ENCODE measurements around the gene DCST2. TPM values are rescaled to one million over a fixed set of nuclear protein-coding genes. Genes with fewer than 3 reads are reported as not detected.
A peak's percentile ranks its signal among the peaks of the same experiment; 100 is the strongest.

The DCST2 gene
- polyA plus RNA-seq, 1 donor: 4.1 TPM

GRCh38 chr1:155015527-155016230 is 17.9 kb downstream of the DCST2 start:
- peaks cover 61% of the 10 kb centered on the region for H3K4me1 ChIP-seq (ENCODE audit: control insufficient read depth, insufficient read depth, low read length)
- no peak for DNase-seq
- no peak overlapping the region for H3K27ac ChIP-seq (ENCODE audit: low read length)
- no peak overlapping the region for H3K4me3 ChIP-seq (ENCODE audit: low read length)
- H3K36me3 ChIP-seq (ENCODE audit: control insufficient read depth, insufficient read depth, low read length): peaks cover 52% of the 10 kb centered on the region
- no CpG with 5 or more reads among the region's 16 CpGs for WGBS (ENCODE audit: insufficient coverage, low lambda C conversion rate)
- H3K27me3 ChIP-seq (ENCODE audit: control insufficient read depth, insufficient read depth, low read length): no peaks in the 10 kb centered on the region
- H3K9me3 ChIP-seq (ENCODE audit: control insufficient read depth, low read depth, low read length): no peaks in the 10 kb centered on the region

DNA sequence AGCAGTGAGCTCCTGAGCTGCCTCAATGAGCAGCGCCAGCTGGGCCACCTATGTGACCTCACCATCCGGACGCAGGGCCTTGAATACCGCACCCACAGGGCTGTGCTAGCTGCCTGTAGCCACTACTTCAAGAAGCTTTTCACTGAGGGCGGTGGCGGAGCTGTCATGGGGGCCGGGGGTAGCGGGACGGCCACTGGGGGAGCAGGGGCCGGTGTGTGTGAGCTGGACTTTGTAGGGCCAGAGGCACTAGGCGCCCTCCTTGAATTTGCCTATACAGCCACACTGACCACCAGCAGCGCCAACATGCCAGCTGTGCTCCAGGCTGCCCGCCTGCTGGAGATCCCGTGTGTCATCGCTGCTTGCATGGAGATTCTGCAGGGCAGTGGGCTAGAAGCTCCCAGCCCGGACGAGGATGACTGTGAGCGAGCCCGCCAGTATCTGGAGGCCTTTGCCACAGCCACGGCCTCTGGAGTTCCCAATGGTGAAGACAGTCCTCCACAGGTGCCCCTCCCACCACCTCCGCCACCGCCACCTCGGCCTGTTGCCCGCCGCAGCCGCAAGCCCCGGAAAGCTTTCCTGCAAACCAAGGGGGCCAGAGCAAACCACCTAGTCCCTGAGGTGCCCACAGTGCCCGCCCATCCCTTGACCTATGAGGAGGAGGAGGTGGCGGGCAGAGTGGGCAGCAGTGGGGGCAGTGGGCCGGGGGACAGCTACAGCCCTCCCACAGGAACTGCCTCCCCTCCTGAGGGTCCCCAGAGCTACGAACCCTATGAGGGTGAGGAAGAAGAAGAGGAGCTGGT is 18.7 kb downstream of the DCST2 start:
- Histone ChIP-seq H3K36me3 (ENCODE audit: control insufficient read depth, insufficient read depth, low read length) (peaks cover 54% of the 10 kb centered on the region), H3K27ac (ENCODE audit: low read length) (no peak overlapping the region)

DNA sequence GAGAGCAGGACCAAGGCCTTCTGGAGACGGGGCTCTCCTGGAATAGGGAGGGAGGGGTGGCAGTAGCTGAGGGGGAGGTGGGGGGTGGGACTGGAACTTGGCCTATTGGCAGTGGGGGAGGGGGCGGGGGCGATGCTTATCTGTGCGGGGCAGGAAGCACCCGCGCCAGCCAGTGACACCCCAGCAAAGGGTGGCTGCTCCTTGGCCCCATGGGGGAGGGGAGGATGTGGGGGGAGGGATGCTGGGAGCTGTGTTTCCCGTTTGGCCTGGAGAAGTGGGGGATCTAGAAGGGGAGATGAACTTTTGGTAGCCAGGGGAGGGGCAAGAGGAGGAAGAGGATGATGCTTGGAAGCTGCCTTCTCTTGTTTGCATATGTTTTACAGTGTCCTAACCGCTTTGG is 19.9 kb downstream of the DCST2 start:
- H3K36me3 ChIP-seq (ENCODE audit: control insufficient read depth, insufficient read depth, low read length): peaks cover 54% of the 10 kb centered on the region
- no peaks in the 10 kb centered on the region for H3K27me3 ChIP-seq (ENCODE audit: control insufficient read depth, insufficient read depth, low read length)
- no peak for DNase-seq
- WGBS (ENCODE audit: insufficient coverage, low lambda C conversion rate): no CpG with 5 or more reads among the region's 8 CpGs
- H3K4me1 ChIP-seq (ENCODE audit: control insufficient read depth, insufficient read depth, low read length): peaks cover 76% of the 10 kb centered on the region
- no peak overlapping the region for H3K4me3 ChIP-seq (ENCODE audit: low read length)
- peak overlapping the region; percentile 18 for H3K27ac ChIP-seq (ENCODE audit: low read length)
- no peaks in the 10 kb centered on the region for H3K9me3 ChIP-seq (ENCODE audit: control insufficient read depth, low read depth, low read length)

More for the DNA sequence above, 18.7 kb downstream of the DCST2 start:
- WGBS (ENCODE audit: insufficient coverage, low lambda C conversion rate): no CpG with 5 or more reads among the region's 31 CpGs
- no peak for DNase-seq
- H3K4me3 ChIP-seq (ENCODE audit: low read length): no peak overlapping the region
- H3K4me1 ChIP-seq (ENCODE audit: control insufficient read depth, insufficient read depth, low read length): peaks cover 69% of the 10 kb centered on the region
- H3K9me3 ChIP-seq (ENCODE audit: control insufficient read depth, low read depth, low read length): no peaks in the 10 kb centered on the region
- H3K27me3 ChIP-seq (ENCODE audit: control insufficient read depth, insufficient read depth, low read length): no peaks in the 10 kb centered on the region

- peak overlapping the region; percentile 56 for H3K27ac ChIP-seq (ENCODE audit: low read length)
- H3K36me3 ChIP-seq (ENCODE audit: control insufficient read depth, insufficient read depth, low read length): peaks cover 54% of the 10 kb centered on the region
- WGBS (ENCODE audit: insufficient coverage, low lambda C conversion rate): no CpG with 5 or more reads among the region's 3 CpGs
- DNase-seq: no peak
- no peaks in the 10 kb centered on the region for H3K27me3 ChIP-seq (ENCODE audit: control insufficient read depth, insufficient read depth, low read length)
- peaks cover 77% of the 10 kb centered on the region for H3K4me1 ChIP-seq (ENCODE audit: control insufficient read depth, insufficient read depth, low read length)
- no peak overlapping the region for H3K4me3 ChIP-seq (ENCODE audit: low read length)
- no peaks in the 10 kb centered on the region for H3K9me3 ChIP-seq (ENCODE audit: control insufficient read depth, low read depth, low read length)
Observed at GRCh38 chr1:155012776-155013602, 20.6 kb downstream of the DCST2 start.

DNA sequence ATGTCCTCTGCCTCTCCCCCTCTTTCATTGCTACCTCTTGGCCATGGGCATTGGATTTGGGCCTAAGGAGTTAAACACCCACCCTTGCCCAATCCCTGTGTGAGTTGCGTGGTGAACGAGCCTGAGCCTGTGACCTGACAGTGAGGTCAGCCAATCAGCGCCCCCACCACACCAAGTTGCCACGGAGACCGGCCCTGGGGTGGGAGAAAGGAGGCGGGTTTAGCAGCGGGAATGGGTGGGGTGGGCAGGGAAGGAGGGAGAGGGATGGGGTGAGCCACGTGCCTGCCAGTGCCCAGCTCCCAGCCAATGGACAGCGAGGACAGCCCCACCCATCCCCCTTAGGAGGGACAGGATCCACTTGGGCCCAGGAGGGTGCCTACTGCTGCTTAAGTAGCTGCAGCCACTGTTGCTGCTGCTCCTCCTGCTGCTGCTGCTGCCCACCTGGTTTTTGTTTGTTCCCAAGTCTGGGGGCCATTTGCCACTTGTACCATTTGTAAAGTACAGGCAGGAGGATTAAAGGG is 21.5 kb downstream of the DCST2 start:
- Histone ChIP-seq H3K4me3 (ENCODE audit: low read length) (no peak overlapping the region), H3K9me3 (ENCODE audit: control insufficient read depth, low read depth, low read length) (no peaks in the 10 kb centered on the region), H3K36me3 (ENCODE audit: control insufficient read depth, insufficient read depth, low read length) (peaks cover 54% of the 10 kb centered on the region), H3K27ac (ENCODE audit: low read length) (peak overlapping the region; percentile 56), H3K27me3 (ENCODE audit: control insufficient read depth, insufficient read depth, low read length) (no peaks in the 10 kb centered on the region), H3K4me1 (ENCODE audit: control insufficient read depth, insufficient read depth, low read length) (peaks cover 79% of the 10 kb centered on the region)
- DNase-seq: peak; percentile 50 to 82
- no CpG with 5 or more reads among the region's 9 CpGs for WGBS (ENCODE audit: insufficient coverage, low lambda C conversion rate)

DNA sequence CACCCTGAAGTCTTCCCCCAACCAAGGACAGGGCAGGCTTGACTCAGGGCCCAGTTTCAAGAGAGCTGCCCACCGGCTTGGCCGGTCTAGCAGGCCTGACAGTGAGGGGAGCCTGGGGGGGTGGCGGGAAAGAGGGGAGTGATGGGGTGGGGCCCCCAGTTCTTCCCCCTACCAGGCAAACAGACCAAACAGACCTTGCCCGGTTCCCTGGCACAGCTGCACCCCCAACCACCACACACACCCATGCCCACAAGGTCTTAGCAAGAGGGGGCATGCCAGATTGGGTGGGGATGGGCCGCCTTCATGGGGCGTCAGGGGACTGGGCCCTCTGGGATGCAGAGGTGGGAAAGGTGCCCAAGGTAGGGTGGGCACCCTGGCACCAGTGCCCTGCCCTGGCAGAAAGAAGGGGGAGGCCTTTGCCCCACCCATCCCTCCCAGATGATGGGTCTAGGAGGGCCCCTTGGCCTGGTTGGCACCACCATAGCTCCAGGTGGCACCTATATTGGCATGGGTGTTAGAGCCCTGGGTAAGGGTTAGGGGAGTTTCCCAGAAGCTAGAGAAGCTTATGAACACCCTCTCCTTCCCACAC is 22.1 kb downstream of the DCST2 start:
- Histone ChIP-seq H3K4me3 (ENCODE audit: low read length) (no peak overlapping the region), H3K27me3 (ENCODE audit: control insufficient read depth, insufficient read depth, low read length) (no peaks in the 10 kb centered on the region), H3K4me1 (ENCODE audit: control insufficient read depth, insufficient read depth, low read length) (peaks cover 79% of the 10 kb centered on the region), H3K9me3 (ENCODE audit: control insufficient read depth, low read depth, low read length) (no peaks in the 10 kb centered on the region), H3K36me3 (ENCODE audit: control insufficient read depth, insufficient read depth, low read length) (peaks cover 50% of the 10 kb centered on the region), H3K27ac (ENCODE audit: low read length) (peak overlapping the region; percentile 56)
- no CpG with 5 or more reads among the region's 6 CpGs for WGBS (ENCODE audit: insufficient coverage, low lambda C conversion rate)
- no peak for DNase-seq

GRCh38 chr1:155011004-155011416 is 22.6 kb downstream of the DCST2 start:
- Histone ChIP-seq H3K4me3 (ENCODE audit: low read length) (no peak overlapping the region), H3K4me1 (ENCODE audit: control insufficient read depth, insufficient read depth, low read length) (peaks cover 82% of the 10 kb centered on the region), H3K9me3 (ENCODE audit: control insufficient read depth, low read depth, low read length) (no peaks in the 10 kb centered on the region), H3K36me3 (ENCODE audit: control insufficient read depth, insufficient read depth, low read length) (peaks cover 49% of the 10 kb centered on the region), H3K27me3 (ENCODE audit: control insufficient read depth, insufficient read depth, low read length) (no peaks in the 10 kb centered on the region), H3K27ac (ENCODE audit: low read length) (no peak overlapping the region)
- DNase-seq: no peak
- WGBS (ENCODE audit: insufficient coverage, low lambda C conversion rate): no CpG with 5 or more reads among the region's 5 CpGs

- DNase-seq: no peak
- no CpG with 5 or more reads among the region's 11 CpGs for WGBS (ENCODE audit: insufficient coverage, low lambda C conversion rate)
- H3K4me1 ChIP-seq (ENCODE audit: control insufficient read depth, insufficient read depth, low read length): peaks cover 88% of the 10 kb centered on the region
Observed at GRCh38 chr1:155010211-155010918, 23.2 kb downstream of the DCST2 start.

DNA sequence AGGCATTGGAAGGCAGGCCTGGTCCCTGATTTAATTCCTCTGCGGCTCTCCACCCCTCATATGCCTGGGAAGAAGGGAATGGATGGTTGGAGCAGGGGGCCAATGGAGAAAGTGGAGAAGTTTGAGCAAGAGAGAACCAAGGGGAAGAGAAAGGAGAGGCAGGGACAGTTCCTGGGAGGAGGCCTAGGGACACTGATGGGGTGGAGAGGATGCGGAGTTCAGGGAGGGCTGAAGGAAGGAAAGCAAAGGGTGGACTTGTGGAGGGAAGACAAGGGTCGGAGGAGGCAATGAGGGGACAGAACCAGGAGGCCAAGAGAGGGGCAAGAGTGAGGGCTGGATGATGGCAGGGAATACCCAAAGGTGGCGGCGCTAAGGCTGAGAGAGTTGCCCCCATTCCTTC is 23.8 kb downstream of the DCST2 start:
- peaks cover 41% of the 10 kb centered on the region for H3K36me3 ChIP-seq (ENCODE audit: control insufficient read depth, insufficient read depth, low read length)
- no peak overlapping the region for H3K4me3 ChIP-seq (ENCODE audit: low read length)
- H3K27ac ChIP-seq (ENCODE audit: low read length): no peak overlapping the region
- no peaks in the 10 kb centered on the region for H3K27me3 ChIP-seq (ENCODE audit: control insufficient read depth, insufficient read depth, low read length)
- DNase-seq: no peak
- WGBS (ENCODE audit: insufficient coverage, low lambda C conversion rate): 100% methylated on average over 1 of the region's 5 CpGs
- peaks cover 94% of the 10 kb centered on the region for H3K4me1 ChIP-seq (ENCODE audit: control insufficient read depth, insufficient read depth, low read length)
- H3K9me3 ChIP-seq (ENCODE audit: control insufficient read depth, low read depth, low read length): no peaks in the 10 kb centered on the region

More at GRCh38 chr1:155010211-155010918, 23.2 kb downstream of the DCST2 start:
- no peak overlapping the region for H3K4me3 ChIP-seq (ENCODE audit: low read length)
- H3K9me3 ChIP-seq (ENCODE audit: control insufficient read depth, low read depth, low read length): no peaks in the 10 kb centered on the region
- no peaks in the 10 kb centered on the region for H3K27me3 ChIP-seq (ENCODE audit: control insufficient read depth, insufficient read depth, low read length)
- peaks cover 46% of the 10 kb centered on the region for H3K36me3 ChIP-seq (ENCODE audit: control insufficient read depth, insufficient read depth, low read length)
- no peak overlapping the region for H3K27ac ChIP-seq (ENCODE audit: low read length)
